NCI-H446 treated with DMSO at 0.1 percent for 48 hours (cell line): Measurements from ENCODE around the gene CORO2B.

Experiments used
- DNase-seq: peaks from one replicate; lab custom pipeline; 2025; lab: John Stamatoyannopoulos, UW

The CORO2B gene

GRCh38 chr15:68554721-68555678 lies 23.8 kb upstream of the CORO2B start:
- DNase-seq: no peak

GRCh38 chr15:68555679-68556037 lies 23.1 kb upstream of the CORO2B start:
- no peak for DNase-seq

- no peak for DNase-seq
Measured at GRCh38 chr15:68556139-68556990, 22.4 kb upstream of the CORO2B start.

GRCh38 chr15:68557469-68558317 lies 21.1 kb upstream of the CORO2B start:
- no peak for DNase-seq

- no peak for DNase-seq
Measured at GRCh38 chr15:68558318-68559305, 20.2 kb upstream of the CORO2B start.

GRCh38 chr15:68559345-68560310 lies 19.2 kb upstream of the CORO2B start:
- peak; percentile 59 for DNase-seq

- no peak for DNase-seq
Measured at GRCh38 chr15:68560501-68561113, 18.2 kb upstream of the CORO2B start.

- DNase-seq: peak; percentile 41
Measured at GRCh38 chr15:68561171-68561900, 17.5 kb upstream of the CORO2B start.

- DNase-seq: no peak
Measured at GRCh38 chr15:68561901-68562300, 16.9 kb upstream of the CORO2B start.

- no peak for DNase-seq
Measured at GRCh38 chr15:68564173-68564572, 14.6 kb upstream of the CORO2B start.

- no peak for DNase-seq
Measured at GRCh38 chr15:68565234-68565633, 13.6 kb upstream of the CORO2B start.

GRCh38 chr15:68565726-68566125 lies 13.1 kb upstream of the CORO2B start:
- no peak for DNase-seq

GRCh38 chr15:68566377-68566954 lies 12.3 kb upstream of the CORO2B start:
- no peak for DNase-seq

- DNase-seq: no peak
Measured at GRCh38 chr15:68567345-68567744, 11.4 kb upstream of the CORO2B start.

GRCh38 chr15:68570974-68571373 lies 7.8 kb upstream of the CORO2B start:
- no peak for DNase-seq

- DNase-seq: no peak
Measured at GRCh38 chr15:68571582-68571981, 7.2 kb upstream of the CORO2B start.

GRCh38 chr15:68572309-68572708 lies 6.5 kb upstream of the CORO2B start:
- DNase-seq: no peak

- no peak for DNase-seq
Measured at GRCh38 chr15:68572921-68573320, 5.9 kb upstream of the CORO2B start.
